NT2/D1 (cell line): ENCODE results near the gene POU5F1.
"Not testable (repeated sequence)": the region's sequence is repeated elsewhere in the genome, so short reads cannot be mapped to it uniquely, and the experiment has no call there.

Experiments
- DNase-seq: peaks from one replicate; pipeline ENCODE4 v3.0.0-alpha.2; 2011; ENCODE audit warnings: low read depth, low spot score
- H3K27me3 ChIP-seq: 2 replicates; pipeline ENCODE4 v1.6.0; 2011; ENCODE audit warnings: mild to moderate bottlenecking; ENCODE audit not compliant: insufficient read length, insufficient read depth
- H3K36me3 ChIP-seq: 2 replicates; pipeline ENCODE4 v1.6.1; 2011; ENCODE audit warnings: mild to moderate bottlenecking, low read length, mixed read lengths; ENCODE audit not compliant: insufficient read depth, insufficient read length
- H3K4me1 ChIP-seq: 2 replicates; pipeline ENCODE4 v1.5.1; 2011; ENCODE audit not compliant: insufficient read depth, insufficient read length
- H3K4me3 ChIP-seq: 2 replicates; pipeline ENCODE4 v1.5.1; 2011; ENCODE audit warnings: low read depth; ENCODE audit not compliant: insufficient read length
- H3K9ac ChIP-seq: 2 replicates; pipeline ENCODE4 v1.6.0; 2011; ENCODE audit warnings: low read depth; ENCODE audit not compliant: insufficient read length
- H3K9me3 ChIP-seq: 2 replicates; pipeline ENCODE4 v1.5.1; 2011; ENCODE audit warnings: mild to moderate bottlenecking, low read length; ENCODE audit not compliant: insufficient read depth
- SUZ12 ChIP-seq: IDR thresholded peaks from 2 replicates; pipeline ENCODE4 v1.6.1; 2011; ENCODE audit not compliant: insufficient read length, insufficient read depth; ENCODE audit errors: extremely low read depth
- YY1 ChIP-seq: IDR thresholded peaks from 2 replicates; pipeline ENCODE4 v1.6.1; 2011; ENCODE audit not compliant: insufficient read length, insufficient read depth
- ZNF274 ChIP-seq: IDR thresholded peaks from 2 replicates; pipeline ENCODE4 v1.6.1; 2011; ENCODE audit warnings: mild to moderate bottlenecking, low read depth, low read length

The POU5F1 gene

DNA sequence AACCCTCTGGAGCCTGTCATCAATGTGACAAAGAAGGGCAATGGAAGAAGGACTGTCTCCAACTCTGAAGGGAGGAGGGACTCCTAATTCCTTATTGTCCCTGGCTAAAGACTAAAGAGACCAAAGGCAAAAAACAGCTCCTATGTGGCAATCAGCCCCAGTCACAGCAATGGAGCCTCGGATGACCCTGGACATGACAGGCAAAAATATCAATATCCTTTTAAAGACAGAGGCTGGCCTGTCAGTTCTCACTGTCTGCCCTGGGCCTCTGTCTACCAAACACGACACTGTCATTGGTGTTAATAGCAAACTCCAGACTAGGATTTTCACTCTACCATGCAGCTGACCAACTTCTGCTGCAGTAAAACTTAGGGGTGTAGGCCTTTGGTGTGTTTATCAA lies 38.0 kb upstream of the POU5F1 start:
- Histone ChIP-seq H3K4me1 (no peaks in the 10 kb centered on the region), H3K4me3 (no peak overlapping the region), H3K9me3 (no peaks in the 10 kb centered on the region), H3K36me3 (no peaks in the 10 kb centered on the region), H3K27me3 (no peaks in the 10 kb centered on the region), H3K9ac (peak overlapping the region; percentile 10)
- DNase-seq, result no peak
- TF ChIP-seq SUZ12 (no peak), ZNF274 (no peak), YY1 (no peak)

GRCh38 chr6:31205638-31206037 lies 35.2 kb upstream of the POU5F1 start:
- Histone ChIP-seq H3K9ac (no peak overlapping the region), H3K27me3 (no peaks in the 10 kb centered on the region), H3K36me3 (peaks cover 3% of the 10 kb centered on the region), H3K9me3 (peaks cover 5% of the 10 kb centered on the region; the same call in 1 of the 2 replicates), H3K4me3 (no peak overlapping the region), H3K4me1 (peaks cover 4% of the 10 kb centered on the region)
- TF ChIP-seq SUZ12, result no peak
- TF ChIP-seq ZNF274, result no peak
- no peak for TF ChIP-seq YY1
- DNase-seq, result no peak

- H3K27me3 ChIP-seq, result no peaks in the 10 kb centered on the region
- peaks cover 5% of the 10 kb centered on the region; the same call in 1 of the 2 replicates for H3K9me3 ChIP-seq
- no peak overlapping the region for H3K4me3 ChIP-seq
- no peak overlapping the region for H3K9ac ChIP-seq
- peaks cover 4% of the 10 kb centered on the region for H3K4me1 ChIP-seq
- H3K36me3 ChIP-seq, result peaks cover 3% of the 10 kb centered on the region
- no peak for TF ChIP-seq SUZ12
- no peak for DNase-seq
These were observed 34.3 kb upstream of the POU5F1 start for GRCh38 chr6:31204751-31205145.

- no peaks in the 10 kb centered on the region for H3K27me3 ChIP-seq
- no peak for TF ChIP-seq YY1
- no peak for TF ChIP-seq ZNF274
- no peak for TF ChIP-seq SUZ12
- no peak for DNase-seq
- H3K4me1 ChIP-seq, result peaks cover 4% of the 10 kb centered on the region
- peaks cover 3% of the 10 kb centered on the region for H3K36me3 ChIP-seq
- peaks cover 5% of the 10 kb centered on the region; the same call in 1 of the 2 replicates for H3K9me3 ChIP-seq
- no peak overlapping the region for H3K4me3 ChIP-seq
- no peak overlapping the region for H3K9ac ChIP-seq
These were observed 33.0 kb upstream of the POU5F1 start for GRCh38 chr6:31203345-31203979.

DNA sequence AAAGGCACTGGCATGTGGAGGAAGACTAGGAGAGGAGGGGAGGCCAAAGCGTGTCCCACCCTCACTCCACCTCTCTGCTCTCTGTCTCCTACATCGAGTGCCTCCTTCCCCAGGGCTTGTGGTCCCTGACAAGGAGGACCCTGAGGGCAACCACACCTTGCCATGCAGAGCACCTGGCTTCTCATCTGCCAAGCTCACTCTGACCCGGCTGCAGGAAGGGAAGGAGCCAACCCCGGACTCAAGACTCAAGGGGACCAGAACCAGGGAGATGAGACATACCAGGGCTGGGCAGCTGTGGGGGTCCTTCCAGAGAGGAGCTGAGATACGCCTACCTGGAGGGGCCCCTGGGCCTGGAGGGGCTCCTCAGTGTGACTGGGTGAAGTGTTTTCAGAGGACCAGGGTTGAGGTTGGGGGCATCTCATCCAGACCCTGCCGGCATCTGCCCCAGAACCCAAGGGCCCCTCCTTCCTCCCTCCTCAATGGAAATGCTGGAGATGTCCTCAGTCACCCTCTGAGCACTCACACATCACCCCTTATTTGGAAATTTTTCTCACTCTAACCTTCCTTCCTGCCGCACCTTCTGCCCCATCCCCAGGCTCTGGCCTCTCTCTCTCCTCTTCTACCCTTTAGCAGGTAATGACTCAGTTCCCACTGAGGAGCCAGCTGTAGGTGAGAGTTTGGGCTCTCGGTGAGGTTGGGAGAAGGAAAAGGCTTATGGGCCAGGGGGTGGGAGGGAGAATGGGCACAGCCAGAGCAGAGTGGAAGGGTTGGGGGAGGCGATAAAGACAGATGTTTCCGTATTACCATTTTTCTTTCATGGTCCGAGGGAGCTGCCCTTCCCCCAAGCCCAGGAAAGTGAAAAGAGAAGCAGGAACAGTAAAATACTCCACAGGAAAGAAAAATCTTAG lies 32.0 kb upstream of the POU5F1 start:
- Histone ChIP-seq H3K27me3 (no peaks in the 10 kb centered on the region), H3K9ac (no peak overlapping the region)
- DNase-seq, result no peak

GRCh38 chr6:31199105-31199452 lies 28.6 kb upstream of the POU5F1 start:
- not testable (repeated sequence) for H3K4me1 ChIP-seq, H3K27me3 ChIP-seq, H3K9ac ChIP-seq, DNase-seq, H3K4me3 ChIP-seq, H3K36me3 ChIP-seq
- peaks cover 12% of the 10 kb centered on the region; the same call in 1 of the 2 replicates for H3K9me3 ChIP-seq

More for the DNA sequence above, 32.0 kb upstream of the POU5F1 start:
- H3K36me3 ChIP-seq, result peaks cover 3% of the 10 kb centered on the region
- H3K4me1 ChIP-seq, result peaks cover 4% of the 10 kb centered on the region
- no peak for TF ChIP-seq SUZ12
- TF ChIP-seq ZNF274, result no peak
- TF ChIP-seq YY1, result no peak
- H3K4me3 ChIP-seq, result no peak overlapping the region
- H3K9me3 ChIP-seq, result peaks cover 5% of the 10 kb centered on the region; the same call in 1 of the 2 replicates

GRCh38 chr6:31197559-31198305 lies 27.2 kb upstream of the POU5F1 start:
- no peak for TF ChIP-seq SUZ12
- no peak for TF ChIP-seq YY1
- TF ChIP-seq ZNF274, result no peak
- peak overlapping the region; percentile 50 for H3K4me3 ChIP-seq
- H3K36me3 ChIP-seq, result peaks cover 3% of the 10 kb centered on the region
- H3K9ac ChIP-seq, result peak overlapping the region; percentile 57
- no peak for DNase-seq
- H3K4me1 ChIP-seq, result peaks cover 4% of the 10 kb centered on the region
- peaks cover 12% of the 10 kb centered on the region; the same call in 1 of the 2 replicates for H3K9me3 ChIP-seq
- no peaks in the 10 kb centered on the region for H3K27me3 ChIP-seq

GRCh38 chr6:31196251-31197022 lies 26.0 kb upstream of the POU5F1 start:
- H3K9me3 ChIP-seq, result peaks cover 12% of the 10 kb centered on the region; the same call in 1 of the 2 replicates
- DNase-seq, H3K4me1 ChIP-seq, H3K36me3 ChIP-seq, H3K9ac ChIP-seq, H3K4me3 ChIP-seq, H3K27me3 ChIP-seq: not testable (repeated sequence)

- H3K4me3 ChIP-seq, H3K27me3 ChIP-seq, H3K9me3 ChIP-seq, H3K9ac ChIP-seq, DNase-seq, H3K4me1 ChIP-seq, H3K36me3 ChIP-seq: not testable (repeated sequence)
These were observed 25.0 kb upstream of the POU5F1 start for GRCh38 chr6:31195308-31195979.
